ENCODE data around the gene CCNH. TPM values are rescaled to one million over a fixed set of nuclear protein-coding genes. Genes with fewer than 3 reads are reported as not detected.

Gene CCNH
- polyA plus RNA-seq, 4 donors: 32.2 to 54.3 (median 38.5) TPM

DNA sequence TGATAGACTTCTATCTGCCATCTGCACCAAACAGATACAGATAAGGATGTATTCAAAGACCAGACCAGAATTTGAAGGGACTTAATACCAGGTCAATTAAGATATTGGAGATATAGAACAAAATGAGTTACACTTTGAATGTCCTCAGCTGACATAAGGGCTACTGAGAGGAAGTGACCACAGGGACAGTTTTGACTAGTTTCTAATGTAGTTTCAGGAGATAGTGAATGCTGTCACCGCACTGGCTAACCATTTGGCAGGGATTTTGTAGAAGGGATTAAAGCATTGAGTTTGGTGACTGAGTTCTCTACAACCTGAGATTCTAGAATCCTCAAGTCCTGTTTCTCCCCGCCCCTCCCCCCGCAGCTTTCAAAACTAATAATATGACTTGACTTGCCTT, 22.7 kb downstream of the CCNH start:
- peaks cover 5 to 11% (median 6%) of the 10 kb centered on the region in 3 donors for H3K36me3 ChIP-seq (ENCODE audit: control insufficient read depth in 3 of 3, insufficient read depth in 2 of 3, low read depth in 1 of 3, low read length in 3 of 3)
- DNase-seq: no peak
- no peaks in the 10 kb centered on the region for H3K9me3 ChIP-seq (ENCODE audit: control insufficient read depth in 2 of 2, insufficient read depth in 1 of 2, low read depth in 1 of 2, low read length in 1 of 2)
- H3K27ac ChIP-seq (ENCODE audit: low read depth in 1 of 3, low read length in 2 of 3): peak overlapping the region in 1 of 3 donors; percentile 35
- peaks cover 0 to 11% (median 0%) of the 10 kb centered on the region in 3 donors for H3K4me1 ChIP-seq (ENCODE audit: control insufficient read depth in 3 of 3, insufficient read depth in 2 of 3, low read depth in 1 of 3, low read length in 2 of 3)
- 90 to 97% (median 96%) methylated on average over 3 of the region's 3 CpGs for WGBS, 3 donors
- no peak for FAIRE-seq
- no peaks in the 10 kb centered on the region for H3K27me3 ChIP-seq (ENCODE audit: control insufficient read depth in 3 of 3, insufficient read depth in 3 of 3, low read length in 3 of 3)
- H3K4me3 ChIP-seq (ENCODE audit: low read depth in 1 of 3, low read length in 3 of 3): no peak overlapping the region

GRCh38 chr5:87389296-87390034, 23.3 kb downstream of the CCNH start:
- no peaks in the 10 kb centered on the region for H3K9me3 ChIP-seq (ENCODE audit: control insufficient read depth in 2 of 2, insufficient read depth in 1 of 2, low read depth in 1 of 2, low read length in 1 of 2)
- no peaks in the 10 kb centered on the region for H3K27me3 ChIP-seq (ENCODE audit: control insufficient read depth in 3 of 3, insufficient read depth in 3 of 3, low read length in 3 of 3)
- H3K4me3 ChIP-seq (ENCODE audit: low read depth in 1 of 3, low read length in 3 of 3): no peak overlapping the region
- H3K36me3 ChIP-seq (ENCODE audit: control insufficient read depth in 3 of 3, insufficient read depth in 2 of 3, low read depth in 1 of 3, low read length in 3 of 3): peaks cover 5 to 11% (median 6%) of the 10 kb centered on the region in 3 donors
- FAIRE-seq: no peak
- H3K27ac ChIP-seq (ENCODE audit: low read depth in 1 of 3, low read length in 2 of 3): peak overlapping the region in 1 of 3 donors; percentile 35
- H3K4me1 ChIP-seq (ENCODE audit: control insufficient read depth in 3 of 3, insufficient read depth in 2 of 3, low read depth in 1 of 3, low read length in 2 of 3): peaks cover 0 to 11% (median 0%) of the 10 kb centered on the region in 3 donors
- WGBS, 3 donors: 70 to 90% (median 83%) methylated on average over 14 of the region's 14 CpGs
- peak; percentile 30 to 55 for DNase-seq

DNA sequence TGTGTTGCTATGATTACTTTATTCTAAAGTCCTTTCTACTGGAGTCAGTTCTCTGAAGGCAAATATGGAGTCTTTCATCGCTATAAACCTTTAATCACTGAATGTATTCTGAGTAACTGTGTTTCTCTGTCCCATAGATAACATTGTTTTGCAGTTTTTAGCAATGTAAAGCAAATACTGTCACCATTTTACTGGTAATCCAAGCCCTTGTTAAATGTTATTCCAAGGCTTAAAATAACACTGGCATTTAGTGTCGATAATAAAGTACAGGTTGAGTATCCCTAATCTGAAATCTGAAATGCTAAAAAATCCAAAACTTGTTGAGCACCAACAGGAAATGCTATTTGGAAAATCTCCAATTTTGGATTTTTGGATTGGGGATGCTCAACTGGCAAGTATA, 24.6 kb downstream of the CCNH start:
- Histone ChIP-seq H3K27me3 (ENCODE audit: control insufficient read depth in 3 of 3, insufficient read depth in 3 of 3, low read length in 3 of 3) (no peaks in the 10 kb centered on the region), H3K4me3 (ENCODE audit: low read depth in 1 of 3, low read length in 3 of 3) (no peak overlapping the region), H3K4me1 (ENCODE audit: control insufficient read depth in 3 of 3, insufficient read depth in 2 of 3, low read depth in 1 of 3, low read length in 2 of 3) (peaks cover 0 to 11% (median 0%) of the 10 kb centered on the region in 3 donors), H3K27ac (ENCODE audit: low read depth in 1 of 3, low read length in 2 of 3) (no peak overlapping the region), H3K9me3 (ENCODE audit: control insufficient read depth in 2 of 2, insufficient read depth in 1 of 2, low read depth in 1 of 2, low read length in 1 of 2) (no peaks in the 10 kb centered on the region), H3K36me3 (ENCODE audit: control insufficient read depth in 3 of 3, insufficient read depth in 2 of 3, low read depth in 1 of 3, low read length in 3 of 3) (peaks cover 5 to 9% (median 6%) of the 10 kb centered on the region in 3 donors)
- FAIRE-seq (no peak), DNase-seq (no peak)
- WGBS, 3 donors: 86 to 97% (median 87%) methylated on average over 2 of the region's 2 CpGs

- no peaks in the 10 kb centered on the region for H3K9me3 ChIP-seq (ENCODE audit: control insufficient read depth in 2 of 2, insufficient read depth in 1 of 2, low read depth in 1 of 2, low read length in 1 of 2)
- DNase-seq: peak; percentile 17 to 22
- no peak overlapping the region for H3K27ac ChIP-seq (ENCODE audit: low read depth in 1 of 3, low read length in 2 of 3)
- WGBS, 3 donors: 13 to 60% (median 36%) methylated on average over 2 of the region's 2 CpGs
- H3K4me3 ChIP-seq (ENCODE audit: low read depth in 1 of 3, low read length in 3 of 3): no peak overlapping the region
- FAIRE-seq: peak; percentile 74
- H3K27me3 ChIP-seq (ENCODE audit: control insufficient read depth in 3 of 3, insufficient read depth in 3 of 3, low read length in 3 of 3): no peaks in the 10 kb centered on the region
- H3K36me3 ChIP-seq (ENCODE audit: control insufficient read depth in 3 of 3, insufficient read depth in 2 of 3, low read depth in 1 of 3, low read length in 3 of 3): peaks cover 2 to 14% (median 3%) of the 10 kb centered on the region in 3 donors
- peaks cover 0 to 10% (median 0%) of the 10 kb centered on the region in 3 donors for H3K4me1 ChIP-seq (ENCODE audit: control insufficient read depth in 3 of 3, insufficient read depth in 2 of 3, low read depth in 1 of 3, low read length in 2 of 3)
Observed at GRCh38 chr5:87385802-87386201, 26.9 kb downstream of the CCNH start.

GRCh38 chr5:87383216-87383615, 29.5 kb downstream of the CCNH start:
- no peaks in the 10 kb centered on the region for H3K9me3 ChIP-seq (ENCODE audit: control insufficient read depth in 2 of 2, insufficient read depth in 1 of 2, low read depth in 1 of 2, low read length in 1 of 2)
- WGBS, 3 donors: 83 to 93% (median 86%) methylated on average over 1 of the region's 1 CpG
- no peak overlapping the region for H3K27ac ChIP-seq (ENCODE audit: low read depth in 1 of 3, low read length in 2 of 3)
- H3K27me3 ChIP-seq (ENCODE audit: control insufficient read depth in 3 of 3, insufficient read depth in 3 of 3, low read length in 3 of 3): no peaks in the 10 kb centered on the region
- peaks cover 1 to 8% (median 6%) of the 10 kb centered on the region in 3 donors for H3K36me3 ChIP-seq (ENCODE audit: control insufficient read depth in 3 of 3, insufficient read depth in 2 of 3, low read depth in 1 of 3, low read length in 3 of 3)
- DNase-seq (no peak), FAIRE-seq (no peak)
- H3K4me1 ChIP-seq (ENCODE audit: control insufficient read depth in 3 of 3, insufficient read depth in 2 of 3, low read depth in 1 of 3, low read length in 2 of 3): no peaks in the 10 kb centered on the region
- H3K4me3 ChIP-seq (ENCODE audit: low read depth in 1 of 3, low read length in 3 of 3): no peak overlapping the region

DNA sequence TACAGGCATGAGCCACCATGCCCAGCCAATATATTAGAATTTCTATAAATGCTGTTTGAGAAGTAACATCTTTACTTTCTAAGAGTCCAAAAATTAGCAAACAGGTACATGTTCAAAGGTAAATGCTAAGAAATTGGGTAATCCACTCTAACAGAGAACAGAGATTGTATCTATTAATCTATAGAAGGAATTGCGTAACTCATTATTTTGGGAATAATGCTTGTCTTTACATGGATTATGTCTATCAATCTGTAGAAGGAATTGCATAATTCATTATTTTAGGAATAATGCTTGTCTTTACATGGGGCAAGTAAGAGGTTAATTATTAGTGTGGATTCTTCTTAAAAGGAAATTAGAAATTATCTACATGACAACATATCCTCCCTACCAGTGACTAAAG, 30.5 kb downstream of the CCNH start:
- no peaks in the 10 kb centered on the region for H3K9me3 ChIP-seq (ENCODE audit: control insufficient read depth in 2 of 2, insufficient read depth in 1 of 2, low read depth in 1 of 2, low read length in 1 of 2)
- no peak overlapping the region for H3K27ac ChIP-seq (ENCODE audit: low read depth in 1 of 3, low read length in 2 of 3)
- FAIRE-seq (no peak), DNase-seq (no peak)
- no peaks in the 10 kb centered on the region for H3K27me3 ChIP-seq (ENCODE audit: control insufficient read depth in 3 of 3, insufficient read depth in 3 of 3, low read length in 3 of 3)
- H3K36me3 ChIP-seq (ENCODE audit: control insufficient read depth in 3 of 3, insufficient read depth in 2 of 3, low read depth in 1 of 3, low read length in 3 of 3): peaks cover 2 to 12% (median 7%) of the 10 kb centered on the region in 3 donors
- no peak overlapping the region for H3K4me3 ChIP-seq (ENCODE audit: low read depth in 1 of 3, low read length in 3 of 3)
- H3K4me1 ChIP-seq (ENCODE audit: control insufficient read depth in 3 of 3, insufficient read depth in 2 of 3, low read depth in 1 of 3, low read length in 2 of 3): no peaks in the 10 kb centered on the region
- WGBS, 3 donors: 100% methylated on average over 1 of the region's 1 CpG

DNA sequence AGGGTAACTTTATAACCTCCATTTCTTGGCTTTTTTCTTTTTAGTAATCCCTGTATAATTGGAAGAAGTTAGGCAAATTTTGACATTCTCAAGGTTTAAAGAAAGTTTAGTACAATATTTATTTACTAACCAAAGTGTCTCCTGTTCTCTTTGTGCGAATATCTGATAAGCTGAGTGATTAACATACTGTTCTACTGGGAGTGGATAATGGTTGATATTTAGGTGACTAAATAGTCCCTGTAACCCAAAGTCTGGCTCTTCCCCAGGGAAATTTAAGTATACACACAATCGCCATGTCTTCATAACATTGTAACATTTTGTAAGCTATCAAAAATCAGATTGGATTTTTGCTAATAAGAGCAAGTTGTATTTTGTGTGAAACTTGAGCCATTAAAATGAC, 40.0 kb downstream of the CCNH start:
- Histone ChIP-seq H3K27ac (ENCODE audit: low read depth in 1 of 3, low read length in 2 of 3) (no peak overlapping the region), H3K4me3 (ENCODE audit: low read depth in 1 of 3, low read length in 3 of 3) (no peak overlapping the region), H3K27me3 (ENCODE audit: control insufficient read depth in 3 of 3, insufficient read depth in 3 of 3, low read length in 3 of 3) (no peaks in the 10 kb centered on the region), H3K4me1 (ENCODE audit: control insufficient read depth in 3 of 3, insufficient read depth in 2 of 3, low read depth in 1 of 3, low read length in 2 of 3) (no peaks in the 10 kb centered on the region), H3K36me3 (ENCODE audit: control insufficient read depth in 3 of 3, insufficient read depth in 2 of 3, low read depth in 1 of 3, low read length in 3 of 3) (peaks cover 3 to 8% (median 5%) of the 10 kb centered on the region in 3 donors), H3K9me3 (ENCODE audit: control insufficient read depth in 2 of 2, insufficient read depth in 1 of 2, low read depth in 1 of 2, low read length in 1 of 2) (no peaks in the 10 kb centered on the region)
- no peak for DNase-seq
- WGBS, 3 donors: 80 to 89% (median 86%) methylated on average over 2 of the region's 2 CpGs
- FAIRE-seq: no peak

- H3K4me1 ChIP-seq (ENCODE audit: control insufficient read depth in 3 of 3, insufficient read depth in 2 of 3, low read depth in 1 of 3, low read length in 2 of 3): no peaks in the 10 kb centered on the region
- no peak overlapping the region for H3K4me3 ChIP-seq (ENCODE audit: low read depth in 1 of 3, low read length in 3 of 3)
- FAIRE-seq (peak; percentile 26), DNase-seq (no peak)
- no peaks in the 10 kb centered on the region for H3K27me3 ChIP-seq (ENCODE audit: control insufficient read depth in 3 of 3, insufficient read depth in 3 of 3, low read length in 3 of 3)
- no peaks in the 10 kb centered on the region for H3K9me3 ChIP-seq (ENCODE audit: control insufficient read depth in 2 of 2, insufficient read depth in 1 of 2, low read depth in 1 of 2, low read length in 1 of 2)
- H3K27ac ChIP-seq (ENCODE audit: low read depth in 1 of 3, low read length in 2 of 3): no peak overlapping the region
- H3K36me3 ChIP-seq (ENCODE audit: control insufficient read depth in 3 of 3, insufficient read depth in 2 of 3, low read depth in 1 of 3, low read length in 3 of 3): peaks cover 0 to 4% (median 3%) of the 10 kb centered on the region in 3 donors
Observed at GRCh38 chr5:87369431-87369830, 43.3 kb downstream of the CCNH start.

GRCh38 chr5:87368601-87369000, 44.1 kb downstream of the CCNH start:
- peaks cover 0 to 4% (median 3%) of the 10 kb centered on the region in 3 donors for H3K36me3 ChIP-seq (ENCODE audit: control insufficient read depth in 3 of 3, insufficient read depth in 2 of 3, low read depth in 1 of 3, low read length in 3 of 3)

More at GRCh38 chr5:87368601-87369000, 44.1 kb downstream of the CCNH start:
- Histone ChIP-seq H3K4me3 (ENCODE audit: low read depth in 1 of 3, low read length in 3 of 3) (no peak overlapping the region), H3K27ac (ENCODE audit: low read depth in 1 of 3, low read length in 2 of 3) (no peak overlapping the region), H3K4me1 (ENCODE audit: control insufficient read depth in 3 of 3, insufficient read depth in 2 of 3, low read depth in 1 of 3, low read length in 2 of 3) (no peaks in the 10 kb centered on the region), H3K27me3 (ENCODE audit: control insufficient read depth in 3 of 3, insufficient read depth in 3 of 3, low read length in 3 of 3) (no peaks in the 10 kb centered on the region), H3K9me3 (ENCODE audit: control insufficient read depth in 2 of 2, insufficient read depth in 1 of 2, low read depth in 1 of 2, low read length in 1 of 2) (no peaks in the 10 kb centered on the region)
- 89 to 98% (median 96%) methylated on average over 3 of the region's 3 CpGs for WGBS, 3 donors
- DNase-seq: no peak
- no peak for FAIRE-seq

All from small intestine (tissue), 7 donors.